Lower lobe of right lung (tissue), 2 donors: ENCODE data around the gene BAZ2B. TPM values are rescaled to one million over a fixed set of nuclear protein-coding genes. Genes with fewer than 3 reads are reported as not detected.
"Not testable (repeated sequence)": the region's sequence is repeated elsewhere in the genome, so short reads cannot be mapped to it uniquely, and the experiment has no call there.

ENCODE experiments used
- ATAC-seq, 2 donors: fragments of 200-7000 bp; cut with Tn5 transposase; one replicate each; pipeline ENCODE4 v1.9.1; 2020 to 2022; ENCODE audit warnings: mild to moderate bottlenecking in 2 of 2, moderate library complexity in 2 of 2
- DNase-seq: peaks from one replicate; pipeline ENCODE4 v3.0.0-alpha.2; 2020
- H3K27ac ChIP-seq: fragments of 200-600 bp; one replicate; pipeline ENCODE4 v1.8.0; 2022
- H3K27me3 ChIP-seq: fragments of 200-600 bp; one replicate; pipeline ENCODE4 v1.8.0; 2022; ENCODE audit warnings: low read depth
- H3K36me3 ChIP-seq: fragments of 200-600 bp; one replicate; pipeline ENCODE4 v1.8.0; 2022; ENCODE audit warnings: mild to moderate bottlenecking
- H3K4me1 ChIP-seq: fragments of 200-600 bp; one replicate; pipeline ENCODE4 v1.8.0; 2022
- H3K4me3 ChIP-seq: fragments of 200-600 bp; one replicate; pipeline ENCODE4 v1.8.0; 2022; ENCODE audit warnings: mild to moderate bottlenecking
- H3K9me3 ChIP-seq: fragments of 200-600 bp; one replicate; pipeline ENCODE4 v1.8.0; 2022
- CTCF ChIP-seq: fragments of 200-600 bp; IDR thresholded peaks from one replicate; pipeline ENCODE4 v1.8.0; 2022; ENCODE audit warnings: antibody characterized with exemption, mild to moderate bottlenecking
- intact Hi-C: fragments of 100-400 bp; cut with DNase I; formaldehyde crosslinking; loops from one replicate; pipeline ENCODE4 v1.11.0; 2022
- total RNA-seq: library from RNA; stranded (reverse); fragmentation: NEBNext Ultra II Directional; extraction: Animal tissue kit (Norgen Biotek cat#: 25700); gene quantifications from one replicate; pipeline ENCODE4 v1.2.1, GENCODE V29; 2021
- donor health status: DM: no; HTN: yes; CAD: no; lungs with severe emphysema.

Gene BAZ2B
- total RNA-seq, 1 donor from 2014 or later: 97.4 TPM

- no peak overlapping the region for H3K4me3 ChIP-seq
- intact Hi-C loops: no loop called here
- H3K4me1 ChIP-seq: no peaks in the 10 kb centered on the region
- H3K36me3 ChIP-seq: peaks cover 74% of the 10 kb centered on the region
- H3K9me3 ChIP-seq: no peaks in the 10 kb centered on the region
- ATAC-seq (no peak), DNase-seq (no peak)
- H3K27ac ChIP-seq: no peak overlapping the region
- TF ChIP-seq CTCF: no peak
- H3K27me3 ChIP-seq: no peaks in the 10 kb centered on the region
Observed at GRCh38 chr2:159409116-159409800, 207.1 kb downstream of the BAZ2B start.

GRCh38 chr2:159402790-159403189 is 213.6 kb downstream of the BAZ2B start:
- Histone ChIP-seq H3K27ac (no peak overlapping the region), H3K4me3 (no peak overlapping the region), H3K4me1 (no peaks in the 10 kb centered on the region), H3K36me3 (peaks cover 42% of the 10 kb centered on the region), H3K9me3 (no peaks in the 10 kb centered on the region), H3K27me3 (no peaks in the 10 kb centered on the region)
- no peak for DNase-seq
- TF ChIP-seq CTCF: no peak
- ATAC-seq: no peak
- intact Hi-C loops: no loop called here

- intact Hi-C loops, H3K9me3 ChIP-seq, H3K4me3 ChIP-seq, H3K4me1 ChIP-seq, H3K27ac ChIP-seq, ATAC-seq, DNase-seq, H3K27me3 ChIP-seq: not testable (repeated sequence)
- H3K36me3 ChIP-seq: peaks cover 41% of the 10 kb centered on the region
Observed at GRCh38 chr2:159402160-159402559, 214.2 kb downstream of the BAZ2B start.

- Histone ChIP-seq H3K4me3 (no peak overlapping the region), H3K27me3 (no peaks in the 10 kb centered on the region), H3K36me3 (peaks cover 48% of the 10 kb centered on the region), H3K9me3 (no peaks in the 10 kb centered on the region), H3K27ac (no peak overlapping the region), H3K4me1 (no peaks in the 10 kb centered on the region)
- no peak for TF ChIP-seq CTCF
- DNase-seq: no peak
- ATAC-seq: no peak
- intact Hi-C loops: no loop called here
Observed at GRCh38 chr2:159399716-159400415, 216.5 kb downstream of the BAZ2B start.

- Histone ChIP-seq H3K4me1 (no peaks in the 10 kb centered on the region), H3K27ac (no peak overlapping the region), H3K4me3 (no peak overlapping the region), H3K36me3 (peaks cover 48% of the 10 kb centered on the region), H3K9me3 (no peaks in the 10 kb centered on the region), H3K27me3 (no peaks in the 10 kb centered on the region)
- no peak for TF ChIP-seq CTCF
- intact Hi-C loops: no loop called here
- no peak for ATAC-seq
- no peak for DNase-seq
Observed at GRCh38 chr2:159396799-159397198, 219.5 kb downstream of the BAZ2B start.

GRCh38 chr2:159382447-159383028 is 233.8 kb downstream of the BAZ2B start:
- Histone ChIP-seq H3K27ac (no peak overlapping the region), H3K4me3 (no peak overlapping the region), H3K9me3 (no peaks in the 10 kb centered on the region), H3K27me3 (no peaks in the 10 kb centered on the region), H3K36me3 (peaks cover 68% of the 10 kb centered on the region), H3K4me1 (no peaks in the 10 kb centered on the region)
- intact Hi-C loops: no loop called here
- ATAC-seq (no peak), DNase-seq (no peak)
- TF ChIP-seq CTCF: no peak
